Ishikawa (cell line): ENCODE results near the gene POP4.

Experiments used
- CEBPB ChIP-seq: IDR thresholded peaks from 2 replicates; pipeline ENCODE4 v1.6.1; 2012
- CREB1 ChIP-seq: IDR thresholded peaks from 2 replicates; pipeline ENCODE4 v1.6.1; 2012; ENCODE audit warnings: low read depth
- EP300 ChIP-seq: IDR thresholded peaks from 2 replicates; pipeline ENCODE4 v1.6.1; 2012; ENCODE audit warnings: borderline replicate concordance
- FOXM1 ChIP-seq: IDR thresholded peaks from 2 replicates; pipeline ENCODE4 v1.6.1; 2012; ENCODE audit warnings: low read depth, borderline replicate concordance
- MAX ChIP-seq: IDR thresholded peaks from 2 replicates; pipeline ENCODE4 v1.6.1; 2012
- NFIC ChIP-seq: IDR thresholded peaks from 2 replicates; pipeline ENCODE4 v1.6.1; 2012
- RAD21 ChIP-seq: IDR thresholded peaks from 2 replicates; pipeline ENCODE4 v1.6.1; 2012; ENCODE audit warnings: low read depth
- REST ChIP-seq: IDR thresholded peaks from 2 replicates; pipeline ENCODE4 v1.6.1; 2012; ENCODE audit warnings: low read depth, mild to moderate bottlenecking
- TAF1 ChIP-seq: IDR thresholded peaks from 2 replicates; pipeline ENCODE4 v1.6.1; 2012; ENCODE audit warnings: low read depth, mild to moderate bottlenecking
- TCF12 ChIP-seq: IDR thresholded peaks from 2 replicates; pipeline ENCODE4 v1.6.1; 2012; ENCODE audit warnings: low read depth
- TEAD4 ChIP-seq: IDR thresholded peaks from 2 replicates; pipeline ENCODE4 v1.6.1; 2012
- USF1 ChIP-seq: IDR thresholded peaks from 2 replicates; pipeline ENCODE4 v1.6.1; 2012
- YY1 ChIP-seq: IDR thresholded peaks from 2 replicates; pipeline ENCODE4 v1.6.1; 2012; ENCODE audit warnings: low read depth

GRCh38 chr19:29624489-29625185, 18.6 kb downstream of the POP4 start:
- no peak for TF ChIP-seq TEAD4
- TF ChIP-seq USF1: peak; percentile 52
- no peak for TF ChIP-seq EP300
- no peak for TF ChIP-seq FOXM1
- TF ChIP-seq TCF12: no peak
- no peak for TF ChIP-seq RAD21
- no peak for TF ChIP-seq CREB1
- TF ChIP-seq TAF1: no peak
- TF ChIP-seq CEBPB: no peak
- no peak for TF ChIP-seq YY1
- TF ChIP-seq REST: no peak
- no peak for TF ChIP-seq MAX
- TF ChIP-seq NFIC: no peak
